Measurements from ENCODE around the gene FREM1.

- no peak for TF ChIP-seq CTCF (IDR thresholded peaks at IDR 0.05 in 8 of 11, conservative IDR thresholded peaks at IDR 0.05 in 3 of 11)
- TF ChIP-seq POLR2A (IDR thresholded peaks at IDR 0.05) = no peak
- no peak for TF ChIP-seq POLR2AphosphoS5 (IDR thresholded peaks at IDR 0.05)
Measured at GRCh38 chr9:14888272-14888671, 22.0 kb downstream of the FREM1 start.

All from spleen (tissue), 7 donors.